ENCODE measurements around the gene DLGAP4. TPM values are rescaled to one million over a fixed set of nuclear protein-coding genes. Genes with fewer than 3 reads are reported as not detected.

The DLGAP4 gene
- total and polyA plus RNA-seq, 2 experiments from 2014 or later = 14.3 to 68.1 TPM

DNA sequence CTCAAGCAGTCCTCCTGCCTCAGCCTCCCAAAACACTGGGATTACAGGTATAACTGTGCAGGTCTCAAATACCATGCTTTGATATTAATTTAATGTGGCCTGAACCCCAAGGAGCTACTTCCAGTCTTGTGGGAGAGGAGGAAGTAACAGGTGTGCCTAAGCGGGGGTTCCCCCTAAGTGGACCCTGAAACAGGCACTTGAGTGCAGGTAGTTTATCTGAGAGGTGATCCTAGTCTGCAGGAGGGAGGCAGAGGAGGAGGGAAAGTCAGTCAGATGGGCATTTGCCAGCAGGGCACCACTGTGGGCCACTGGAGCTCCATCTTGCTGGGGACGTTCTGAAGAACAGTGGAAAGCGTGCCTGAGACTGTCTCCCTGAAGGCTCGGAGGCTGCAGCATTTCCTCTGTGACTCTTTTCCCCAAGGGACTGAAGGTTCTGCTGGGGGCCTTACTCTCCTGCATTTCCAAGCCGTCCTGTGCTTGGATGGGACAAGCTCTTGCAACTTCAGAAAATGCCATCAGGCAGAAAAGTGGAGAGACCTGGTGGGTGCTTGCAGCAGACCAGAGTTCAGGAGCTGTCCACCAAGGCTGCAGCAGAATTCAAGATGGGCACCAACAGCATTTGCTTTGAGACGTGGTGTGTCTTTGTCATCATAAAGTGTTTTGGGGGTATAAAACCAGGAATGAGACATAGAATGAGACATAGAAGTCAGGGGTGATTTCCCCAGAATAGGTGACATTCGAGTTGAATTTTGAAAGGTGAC lies 4.6 kb upstream of the DLGAP4 start:
- Histone ChIP-seq H3K79me2 (ENCODE audit: insufficient read depth) (no peaks in the 10 kb centered on the region), H3K27ac (no peak overlapping the region), H3K4me2 (ENCODE audit: unreplicated experiment) (no peak overlapping the region), H3K9me2 (ENCODE audit: insufficient read depth) (no peaks in the 10 kb centered on the region), H4K20me1 (ENCODE audit: insufficient read depth) (no peaks in the 10 kb centered on the region), H3K27me3 (replicated peaks; ENCODE audit: insufficient read depth) (peaks cover 76% of the 10 kb centered on the region), H3K9me3 (ENCODE audit: low read depth) (no peaks in the 10 kb centered on the region), H3K4me1 (ENCODE audit: insufficient read depth) (no peaks in the 10 kb centered on the region), H3F3A (ENCODE audit: insufficient read depth) (no peaks in the 10 kb centered on the region), H3K9ac (no peak overlapping the region), H2AFZ (no peak overlapping the region), H3K4me3 (no peak overlapping the region), H3K36me3 (ENCODE audit: low read depth) (no peaks in the 10 kb centered on the region)
- 37 to 46% methylated on average over 7 of the region's 7 CpGs for WGBS, 2 experiments (ENCODE audit: low coverage in 1 of 2, low lambda C conversion rate in 2 of 2, missing lambda C conversion rate in 2 of 2)
- DNase-seq = no peak
- no peak for TF ChIP-seq EZH2phosphoT487 (IDR thresholded peaks at IDR 0.05; ENCODE audit: insufficient read depth, low read depth)
- TF ChIP-seq EZH2 (IDR thresholded peaks at IDR 0.05; ENCODE audit: insufficient read depth, poor library complexity, severe bottlenecking) = no peak
- in situ Hi-C loops (cut with MboI) = no loop called here

DNA sequence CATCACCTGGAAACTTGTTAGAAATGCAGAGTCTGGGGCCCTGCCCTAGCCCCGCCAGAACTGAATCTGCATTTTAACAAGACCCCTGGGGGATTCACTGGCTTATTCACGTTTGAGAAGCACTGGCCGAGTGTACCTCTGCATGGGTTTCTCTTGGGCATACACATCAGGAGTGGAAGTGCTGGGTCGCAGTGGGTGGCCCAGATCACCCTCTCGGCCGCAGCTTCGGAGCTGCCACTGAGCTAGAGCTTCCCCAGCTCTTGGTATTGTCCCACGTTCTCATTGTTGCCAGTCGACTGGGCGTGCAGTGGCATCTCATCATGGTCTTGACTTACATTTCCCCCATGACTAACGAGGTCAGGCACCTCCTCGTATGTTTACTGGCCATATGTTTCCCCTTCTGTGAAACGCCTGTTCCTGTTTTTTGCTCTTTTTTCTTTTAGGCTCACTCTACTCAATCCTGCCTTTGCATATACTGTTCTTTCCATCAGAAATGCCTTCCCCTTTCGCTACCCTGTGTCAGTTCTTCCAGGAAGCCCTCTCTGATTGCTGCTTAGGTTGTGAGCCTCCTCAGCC lies 3.0 kb upstream of the DLGAP4 start:
- Histone ChIP-seq H3K9me3 (ENCODE audit: low read depth) (no peaks in the 10 kb centered on the region), H3K9ac (no peak overlapping the region), H3K79me2 (ENCODE audit: insufficient read depth) (no peaks in the 10 kb centered on the region), H3K36me3 (ENCODE audit: low read depth) (no peaks in the 10 kb centered on the region), H3K4me3 (no peak overlapping the region), H3K9me2 (ENCODE audit: insufficient read depth) (no peaks in the 10 kb centered on the region), H3K27ac (no peak overlapping the region), H3F3A (ENCODE audit: insufficient read depth) (no peaks in the 10 kb centered on the region), H3K4me2 (ENCODE audit: unreplicated experiment) (no peak overlapping the region), H3K27me3 (replicated peaks; ENCODE audit: insufficient read depth) (peaks cover 87% of the 10 kb centered on the region), H3K4me1 (ENCODE audit: insufficient read depth) (no peaks in the 10 kb centered on the region), H4K20me1 (ENCODE audit: insufficient read depth) (no peaks in the 10 kb centered on the region), H2AFZ (no peak overlapping the region)
- TF ChIP-seq EZH2phosphoT487 (IDR thresholded peaks at IDR 0.05; ENCODE audit: insufficient read depth, low read depth) (no peak), EZH2 (IDR thresholded peaks at IDR 0.05; ENCODE audit: insufficient read depth, poor library complexity, severe bottlenecking) (no peak)
- 15 to 22% methylated on average over 14 of the region's 14 CpGs for WGBS, 2 experiments (ENCODE audit: low coverage in 1 of 2, low lambda C conversion rate in 2 of 2, missing lambda C conversion rate in 2 of 2)
- in situ Hi-C loops (cut with MboI) = no loop called here
- DNase-seq = no peak

DNA sequence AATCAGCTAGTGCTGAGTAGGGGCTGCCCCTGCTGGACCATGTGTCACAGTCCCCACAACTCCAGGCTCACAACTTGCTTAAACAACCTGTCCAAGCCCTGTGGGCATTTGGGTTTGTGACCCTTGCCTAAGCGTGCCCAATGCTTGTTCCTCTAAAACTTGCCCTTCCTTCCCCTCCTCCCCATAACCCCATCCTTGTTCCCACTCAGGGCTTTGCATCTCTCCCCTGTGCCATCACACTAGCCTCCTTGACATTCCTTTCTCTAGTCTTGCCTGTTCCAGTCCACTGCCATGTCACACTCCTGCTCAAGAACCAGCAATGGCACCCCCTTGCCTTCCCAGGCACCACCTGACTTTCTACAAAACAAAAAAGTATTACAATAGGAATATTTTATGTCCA lies 2.3 kb upstream of the DLGAP4 start:
- in situ Hi-C loops (cut with MboI) = no loop called here
- H3K4me1 ChIP-seq (ENCODE audit: insufficient read depth) = no peaks in the 10 kb centered on the region
- no peak for TF ChIP-seq EZH2 (IDR thresholded peaks at IDR 0.05; ENCODE audit: insufficient read depth, poor library complexity, severe bottlenecking)
- TF ChIP-seq EZH2phosphoT487 (IDR thresholded peaks at IDR 0.05; ENCODE audit: insufficient read depth, low read depth) = no peak
- no peaks in the 10 kb centered on the region for H4K20me1 ChIP-seq (ENCODE audit: insufficient read depth)
- H3K9ac ChIP-seq = no peak overlapping the region
- DNase-seq = no peak
- H3K36me3 ChIP-seq (ENCODE audit: low read depth) = no peaks in the 10 kb centered on the region
- H3K4me2 ChIP-seq (ENCODE audit: unreplicated experiment) = no peak overlapping the region
- H3F3A ChIP-seq (ENCODE audit: insufficient read depth) = no peaks in the 10 kb centered on the region
- H3K79me2 ChIP-seq (ENCODE audit: insufficient read depth) = no peaks in the 10 kb centered on the region
- peaks cover 92% of the 10 kb centered on the region for H3K27me3 ChIP-seq (replicated peaks; ENCODE audit: insufficient read depth)
- H2AFZ ChIP-seq = no peak overlapping the region
- H3K27ac ChIP-seq = no peak overlapping the region
- H3K9me3 ChIP-seq (ENCODE audit: low read depth) = no peaks in the 10 kb centered on the region
- H3K4me3 ChIP-seq = no peak overlapping the region
- H3K9me2 ChIP-seq (ENCODE audit: insufficient read depth) = no peaks in the 10 kb centered on the region
- 27 to 40% methylated on average over 1 of the region's 1 CpG for WGBS, 2 experiments (ENCODE audit: low coverage in 1 of 2, low lambda C conversion rate in 2 of 2, missing lambda C conversion rate in 2 of 2)

DNA sequence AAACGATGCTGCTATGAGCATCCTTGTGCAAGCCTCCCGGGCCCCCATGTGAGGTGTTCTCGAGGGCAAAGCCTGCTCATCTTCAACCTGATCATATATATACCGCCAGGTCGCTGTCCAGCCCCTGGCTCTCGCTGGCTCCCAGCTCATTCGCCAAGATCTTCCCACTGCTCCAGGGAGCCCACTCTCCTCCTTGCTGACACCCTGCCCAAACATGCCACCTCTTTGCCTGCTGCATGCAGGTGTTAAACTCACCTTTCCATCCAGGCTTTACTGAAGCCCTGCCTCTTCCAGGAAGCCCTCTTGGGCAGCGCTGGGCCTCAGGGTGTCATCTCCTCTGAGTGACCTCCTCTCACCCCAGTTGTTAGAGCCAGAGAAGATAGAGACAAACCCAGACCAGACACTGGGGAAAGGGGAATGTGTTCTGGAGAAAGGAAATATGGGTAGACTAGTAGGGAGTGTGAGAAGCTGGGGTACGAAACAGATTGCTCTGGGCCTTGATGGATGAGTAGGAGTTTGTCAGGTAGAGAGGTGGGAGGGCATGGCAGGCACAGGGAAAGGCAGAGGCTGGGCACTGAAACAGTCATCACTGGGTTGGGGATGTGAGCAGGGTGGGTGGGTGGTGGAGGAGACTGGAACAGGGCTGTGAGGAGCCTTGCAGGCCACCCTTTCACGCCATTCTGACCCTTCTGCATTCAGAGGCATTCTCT lies 1.2 kb upstream of the DLGAP4 start:
- DNase-seq = no peak

More for the DNA sequence above, 1.2 kb upstream of the DLGAP4 start:
- TF ChIP-seq EZH2 (IDR thresholded peaks at IDR 0.05; ENCODE audit: insufficient read depth, poor library complexity, severe bottlenecking) (no peak), EZH2phosphoT487 (IDR thresholded peaks at IDR 0.05; ENCODE audit: insufficient read depth, low read depth) (no peak)
- H4K20me1 ChIP-seq (ENCODE audit: insufficient read depth) = no peaks in the 10 kb centered on the region
- no peak overlapping the region for H3K27ac ChIP-seq
- no peaks in the 10 kb centered on the region for H3K79me2 ChIP-seq (ENCODE audit: insufficient read depth)
- H3K4me2 ChIP-seq (ENCODE audit: unreplicated experiment) = no peak overlapping the region
- no peaks in the 10 kb centered on the region for H3K9me2 ChIP-seq (ENCODE audit: insufficient read depth)
- no peaks in the 10 kb centered on the region for H3K36me3 ChIP-seq (ENCODE audit: low read depth)
- peaks cover 90% of the 10 kb centered on the region for H3K27me3 ChIP-seq (replicated peaks; ENCODE audit: insufficient read depth)
- no peak overlapping the region for H3K4me3 ChIP-seq
- no peaks in the 10 kb centered on the region for H3K9me3 ChIP-seq (ENCODE audit: low read depth)
- H3K9ac ChIP-seq = no peak overlapping the region
- no peaks in the 10 kb centered on the region for H3F3A ChIP-seq (ENCODE audit: insufficient read depth)
- WGBS, 2 experiments (ENCODE audit: low coverage in 1 of 2, low lambda C conversion rate in 2 of 2, missing lambda C conversion rate in 2 of 2) = 24% methylated on average over 10 of the region's 10 CpGs
- in situ Hi-C loops (cut with MboI) = no loop called here
- no peak overlapping the region for H2AFZ ChIP-seq
- no peaks in the 10 kb centered on the region for H3K4me1 ChIP-seq (ENCODE audit: insufficient read depth)
